Upper lobe of left lung (tissue), 4 donors: ENCODE data around the gene SVIP.

Source experiments
- CTCF ChIP-seq, 6 experiments: fragments of 450-650 bp in 4 of 6; fragments of 200-600 bp in 2 of 6; sonication (generic) in 2 of 6; IDR thresholded peaks; one replicate each; pipeline ENCODE4 v1.5.1; 2016 to 2019; ENCODE audit warnings: antibody characterized with exemption in 6 of 6
- POLR2A ChIP-seq, 4 donors: fragments of 450-650 bp; IDR thresholded peaks; one replicate each; pipeline ENCODE4 v1.5.1; 2016 to 2017; ENCODE audit warnings: antibody characterized with exemption in 4 of 4, mild to moderate bottlenecking in 2 of 4
- POLR2AphosphoS5 ChIP-seq, 2 donors: sonication (generic); formaldehyde crosslinking; IDR thresholded peaks; one replicate each; pipeline ENCODE4 v1.5.1; 2017; ENCODE audit warnings: antibody characterized with exemption in 2 of 2

- no peak for TF ChIP-seq POLR2AphosphoS5 (IDR thresholded peaks at IDR 0.05)
- no peak for TF ChIP-seq POLR2A (IDR thresholded peaks at IDR 0.05)
- TF ChIP-seq CTCF (IDR thresholded peaks at IDR 0.05): no peak
These were observed 30.2 kb upstream of the SVIP start for GRCh38 chr11:22859756-22860155.
